HG02588 (cell line): Measurements from ENCODE around the gene DHODH.
"Not testable (repeated sequence)": the region's sequence is repeated elsewhere in the genome, so short reads cannot be mapped to it uniquely, and the experiment has no call there.

Source experiments
- ATAC-seq: cut with Tn5 transposase; IDR thresholded peaks from one replicate; pipeline ENCODE4 v1.9.1; 2021; ENCODE audit warnings: mild to moderate bottlenecking, moderate library complexity; ENCODE audit not compliant: unreplicated experiment

DHODH gene

DNA sequence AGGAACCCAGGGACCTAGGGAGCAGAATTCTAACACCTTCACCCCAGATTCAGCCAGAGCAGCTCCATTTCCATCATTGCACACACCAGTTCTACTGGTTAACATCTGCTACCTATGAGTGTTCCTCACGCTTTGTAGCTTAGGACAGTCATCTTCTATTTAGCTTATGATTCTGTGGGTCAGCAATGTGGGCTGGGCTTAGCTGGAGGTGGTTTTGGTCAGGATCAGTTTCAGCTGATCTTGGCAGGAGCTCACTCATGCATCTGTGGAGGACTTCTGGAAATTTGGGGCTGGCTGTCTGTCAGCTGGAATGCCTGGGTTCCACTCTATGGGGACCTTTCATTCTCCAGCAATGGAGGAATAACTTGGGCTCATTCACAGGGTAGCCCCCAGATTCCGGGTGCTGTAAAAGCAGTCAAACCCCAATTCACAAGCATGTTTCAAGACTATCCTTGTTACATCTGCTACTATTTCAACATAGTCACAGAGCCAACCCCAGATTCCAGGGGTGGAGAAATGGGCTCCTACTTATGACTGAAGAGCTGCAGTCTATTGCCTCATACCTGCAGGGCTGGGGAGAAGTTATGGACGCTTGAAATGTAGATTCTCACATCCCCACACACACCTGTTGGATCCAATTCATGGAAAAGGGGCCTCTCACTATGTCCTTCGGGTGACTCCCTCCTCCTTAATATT lies 42.4 kb downstream of the DHODH start:
- no peak for ATAC-seq

DNA sequence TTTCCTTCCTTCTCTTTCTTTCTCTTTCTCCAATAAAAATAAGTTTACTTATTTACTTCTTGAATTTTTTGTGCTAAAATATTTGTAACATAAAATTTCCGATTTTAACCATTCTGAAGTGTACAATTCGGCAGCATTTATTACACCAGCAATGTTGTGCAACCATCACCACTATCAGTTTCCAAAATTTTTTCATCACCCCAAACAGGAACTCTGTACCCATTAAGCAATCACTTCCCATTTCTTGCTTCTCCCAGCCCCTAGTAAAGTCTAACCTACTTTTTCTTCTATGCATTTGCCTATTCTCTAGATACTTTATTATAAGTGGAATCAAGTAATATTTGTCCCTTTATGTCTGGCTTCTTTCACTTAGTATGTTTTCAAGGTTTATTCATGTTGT lies 43.3 kb downstream of the DHODH start:
- no peak for ATAC-seq

DNA sequence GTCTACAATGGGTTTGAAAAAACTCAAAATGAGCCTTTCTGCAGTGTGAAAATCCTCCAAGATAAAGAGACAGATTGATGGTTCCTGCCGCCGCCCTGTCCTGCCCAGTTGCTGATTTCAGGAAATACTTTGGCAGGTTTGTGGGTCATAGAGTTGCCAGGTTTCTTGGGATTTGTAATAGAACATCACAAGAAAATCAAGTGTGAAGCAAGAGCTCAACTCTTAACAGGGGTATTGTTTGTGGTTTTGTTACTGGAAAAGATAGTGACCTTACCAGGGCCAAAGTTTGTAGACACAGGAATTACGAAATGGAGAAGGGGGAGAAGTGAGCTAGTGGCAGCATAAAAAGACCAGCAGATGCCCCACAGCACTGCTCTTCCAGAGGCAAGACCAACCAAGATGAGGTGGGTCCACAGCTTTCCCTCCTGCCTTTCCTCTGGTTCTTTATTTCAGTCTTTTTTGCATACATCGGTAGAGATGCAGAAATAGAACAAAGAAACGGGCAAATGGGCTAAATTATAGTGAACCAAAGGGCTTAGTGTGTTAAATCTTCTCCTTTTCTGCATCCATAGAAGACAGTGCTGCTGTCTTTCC lies 45.8 kb downstream of the DHODH start, which contains the start of gene HP:
Gene HP, plus strand, starts transcription at position 252 of the 594 bp plus-strand sequence. Its CDS starts 148 bp downstream, at position 400.
- ATAC-seq: not testable (repeated sequence)

DNA sequence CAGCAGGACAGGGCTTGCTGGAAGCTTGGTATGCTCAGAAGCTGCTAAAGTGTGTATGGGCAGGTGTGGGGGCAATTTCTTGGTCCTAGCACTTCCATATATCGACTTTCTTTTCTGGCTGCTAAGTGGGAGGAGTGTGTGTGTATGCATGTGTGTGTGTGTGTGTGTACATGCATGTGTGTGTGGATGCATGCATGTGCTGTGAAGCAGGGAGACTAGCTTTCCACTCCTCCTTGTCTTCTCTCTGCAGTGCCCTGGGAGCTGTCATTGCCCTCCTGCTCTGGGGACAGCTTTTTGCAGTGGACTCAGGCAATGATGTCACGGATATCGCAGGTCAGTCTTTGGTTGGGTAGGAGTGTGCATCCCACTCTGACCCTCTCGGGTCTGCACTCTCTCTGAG lies 47.4 kb downstream of the DHODH start:
- no peak for ATAC-seq

DNA sequence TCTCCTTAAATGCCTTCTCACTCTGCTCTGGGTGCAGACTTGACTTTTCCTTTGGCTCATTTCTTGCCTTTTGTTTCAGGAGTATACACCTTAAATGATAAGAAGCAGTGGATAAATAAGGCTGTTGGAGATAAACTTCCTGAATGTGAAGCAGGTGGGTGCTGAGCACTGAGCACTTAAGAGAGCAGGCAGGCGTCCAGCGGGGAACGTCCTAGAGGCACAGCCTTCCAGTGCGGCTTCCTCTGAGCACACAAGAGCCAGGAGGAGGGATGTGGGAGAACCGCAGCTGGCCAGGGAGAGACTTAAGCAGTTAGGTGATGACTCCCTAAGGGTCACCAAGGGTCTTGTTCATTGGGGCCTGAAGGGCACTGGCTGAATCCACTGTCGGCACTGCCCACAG lies 48.8 kb downstream of the DHODH start:
- not testable (repeated sequence) for ATAC-seq

DNA sequence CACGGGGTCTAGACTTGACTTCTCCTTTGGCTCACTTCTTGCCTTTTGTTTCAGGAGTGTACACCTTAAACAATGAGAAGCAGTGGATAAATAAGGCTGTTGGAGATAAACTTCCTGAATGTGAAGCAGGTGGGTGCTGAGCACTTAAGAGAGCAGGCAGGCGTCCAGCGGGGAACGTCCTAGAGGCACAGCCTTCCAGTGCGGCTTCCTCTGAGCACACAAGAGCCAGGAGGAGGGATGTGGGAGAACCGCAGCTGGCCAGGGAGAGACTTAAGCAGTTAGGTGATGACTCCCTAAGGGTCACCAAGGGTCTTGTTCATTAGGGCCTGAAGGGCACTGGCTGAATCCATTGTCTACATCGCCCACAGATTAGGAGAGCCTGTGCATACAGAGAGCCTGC lies 50.5 kb downstream of the DHODH start:
- not testable (repeated sequence) for ATAC-seq

DNA sequence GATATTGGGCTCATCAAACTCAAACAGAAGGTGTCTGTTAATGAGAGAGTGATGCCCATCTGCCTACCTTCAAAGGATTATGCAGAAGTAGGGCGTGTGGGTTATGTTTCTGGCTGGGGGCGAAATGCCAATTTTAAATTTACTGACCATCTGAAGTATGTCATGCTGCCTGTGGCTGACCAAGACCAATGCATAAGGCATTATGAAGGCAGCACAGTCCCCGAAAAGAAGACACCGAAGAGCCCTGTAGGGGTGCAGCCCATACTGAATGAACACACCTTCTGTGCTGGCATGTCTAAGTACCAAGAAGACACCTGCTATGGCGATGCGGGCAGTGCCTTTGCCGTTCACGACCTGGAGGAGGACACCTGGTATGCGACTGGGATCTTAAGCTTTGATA lies 51.9 kb downstream of the DHODH start:
- ATAC-seq: no peak

DNA sequence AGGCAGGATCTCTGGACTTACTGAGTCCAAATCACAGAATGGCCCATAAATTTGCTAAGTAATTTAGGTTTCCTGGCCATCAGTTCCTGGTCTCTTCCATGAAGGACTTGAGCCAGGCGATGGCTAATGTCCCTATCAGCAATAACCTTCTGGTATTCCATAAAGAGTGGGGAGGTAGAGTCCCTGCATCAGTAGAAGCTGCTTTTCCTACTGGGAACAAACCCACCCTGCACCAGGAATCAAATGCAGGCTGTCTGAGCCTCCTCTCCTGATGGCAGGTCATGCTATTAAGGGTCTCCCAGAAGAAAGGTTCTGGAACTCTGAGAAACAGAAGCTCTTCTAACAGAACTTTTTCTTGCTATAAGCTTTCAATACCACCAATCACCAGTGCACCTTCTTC lies 53.0 kb downstream of the DHODH start:
- ATAC-seq: no peak

DNA sequence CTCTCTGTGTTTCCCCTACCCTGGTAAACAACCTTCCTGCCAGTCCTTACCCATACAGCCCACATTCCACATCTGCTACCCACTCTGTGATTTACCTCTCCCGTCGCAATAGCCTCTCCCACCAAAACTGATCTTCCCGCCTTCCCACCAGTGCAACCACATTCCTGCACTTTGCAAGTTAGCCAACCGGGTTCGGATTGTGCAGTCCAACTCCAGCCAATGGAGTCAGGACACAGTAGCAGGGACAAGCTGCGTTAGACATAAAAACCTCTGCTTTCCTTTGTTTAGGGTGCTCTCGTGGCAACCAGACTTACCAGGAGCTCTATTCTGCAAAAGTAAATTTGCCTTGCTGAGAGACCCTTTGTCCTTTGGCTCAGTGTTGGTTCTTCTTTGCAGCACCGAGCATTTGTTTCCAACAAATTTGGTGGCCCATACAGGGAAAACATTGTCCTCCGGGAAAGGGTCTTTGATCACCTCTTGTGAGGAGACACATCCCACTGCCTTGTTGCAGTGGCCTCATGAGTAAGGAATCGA lies 55.9 kb downstream of the DHODH start:
- no peak for ATAC-seq

DNA sequence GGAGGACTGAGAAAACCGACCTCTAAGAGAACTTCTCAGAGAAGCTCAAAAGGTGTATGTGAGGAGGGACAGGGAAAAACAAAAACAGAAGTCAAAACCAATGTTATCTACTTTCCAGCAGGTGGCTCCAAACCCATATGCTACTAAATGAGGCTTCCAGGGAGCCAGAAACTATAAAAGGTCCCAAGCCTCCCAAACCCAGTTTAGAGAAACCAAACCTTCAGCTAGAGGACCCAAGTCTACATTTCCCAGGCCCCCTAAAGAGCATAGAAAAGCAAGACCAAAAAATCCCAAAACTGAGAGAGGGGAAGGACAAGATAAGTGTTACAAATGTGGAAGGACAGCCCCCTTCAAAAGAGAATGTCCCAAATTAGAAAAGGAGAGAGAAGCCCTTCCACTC lies 58.2 kb downstream of the DHODH start:
- ATAC-seq: no peak

DNA sequence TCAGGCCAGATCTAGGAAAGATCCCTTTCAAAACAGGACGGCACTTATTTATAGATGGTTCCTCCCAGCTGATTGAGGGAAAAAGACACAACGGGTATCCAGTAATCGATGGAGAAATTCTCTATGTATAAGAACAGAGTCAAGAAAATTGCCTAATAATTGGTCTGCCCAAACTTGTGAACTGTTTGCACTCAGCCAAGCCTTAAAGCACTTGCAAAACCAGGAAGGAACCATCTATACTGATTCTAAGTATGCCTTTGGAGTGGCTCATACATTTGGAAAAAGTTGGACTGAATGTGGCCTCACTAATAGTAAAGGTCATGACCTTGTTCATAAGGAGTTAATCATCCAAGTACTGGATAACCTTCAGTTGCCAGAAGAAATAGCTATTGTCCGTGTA lies 60.4 kb downstream of the DHODH start:
- no peak for ATAC-seq

DNA sequence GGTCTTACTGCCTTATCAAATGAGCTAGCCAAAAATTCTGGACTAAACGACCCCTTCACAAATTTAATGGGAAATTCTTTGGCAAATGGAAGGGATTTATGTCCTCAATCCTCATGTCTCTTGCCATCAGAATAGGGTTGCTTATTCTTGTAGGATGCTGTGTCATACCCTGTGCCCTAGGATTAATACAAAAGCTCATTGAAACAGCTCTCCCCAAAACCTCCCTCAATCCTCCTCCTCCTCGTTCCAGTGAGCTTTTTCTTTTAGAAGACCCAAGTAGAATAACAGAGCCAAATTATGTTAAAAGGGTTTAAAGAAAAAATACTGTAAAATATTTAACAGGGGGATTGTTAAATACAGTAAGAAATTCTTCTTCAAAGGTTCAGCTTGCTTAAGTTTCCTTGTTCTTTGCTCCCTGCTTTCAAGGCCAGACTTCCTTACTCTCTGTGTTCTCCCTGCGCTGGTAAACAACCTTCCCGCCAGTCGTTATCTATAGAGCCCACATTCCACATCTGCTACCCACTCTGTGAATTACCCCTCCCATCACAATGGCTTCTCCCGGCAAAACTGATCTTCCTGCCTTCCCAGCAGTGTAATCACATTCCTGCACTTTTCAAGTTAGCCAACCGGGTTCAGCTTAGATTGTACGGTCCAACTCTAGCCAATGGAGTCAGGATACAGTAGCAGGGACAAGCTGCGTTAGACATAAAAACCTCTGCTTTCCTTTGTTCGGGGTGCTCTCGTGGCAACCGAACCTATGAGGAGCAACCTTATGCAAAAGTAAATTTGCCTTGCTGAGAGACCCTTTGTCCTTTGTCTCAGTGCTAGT lies 64.2 kb downstream of the DHODH start:
- no peak for ATAC-seq

DNA sequence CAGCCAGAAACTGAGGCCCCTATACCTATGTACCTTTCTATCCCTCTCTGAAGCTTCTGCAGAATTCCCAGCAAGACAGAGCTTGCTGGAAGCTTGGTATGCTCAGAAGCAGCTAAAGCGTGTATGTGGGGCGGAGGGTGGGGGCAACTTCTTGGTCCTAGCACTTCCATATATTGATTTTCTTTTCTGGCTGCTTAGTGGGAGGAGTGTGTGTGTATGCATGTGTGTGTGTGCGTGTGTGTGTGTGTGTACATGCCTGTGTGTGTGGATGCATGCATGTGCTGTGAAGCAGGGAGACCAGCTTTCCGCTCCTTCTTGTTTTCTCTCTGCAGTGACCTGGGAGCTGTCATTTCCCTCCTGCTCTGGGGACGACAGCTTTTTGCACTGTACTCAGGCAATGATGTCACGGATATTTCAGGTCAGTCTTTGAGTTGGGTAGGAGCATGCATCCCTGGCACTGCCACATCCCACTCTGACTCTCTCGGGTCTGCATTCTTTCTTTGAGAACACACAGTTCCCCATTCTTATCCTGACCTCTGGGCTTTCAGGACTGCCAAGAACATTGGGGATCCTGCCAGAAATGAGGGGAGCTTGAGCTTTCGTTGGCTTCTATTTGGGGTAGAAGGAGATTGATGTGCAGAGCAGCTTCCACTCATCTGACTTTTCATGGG lies 65.2 kb downstream of the DHODH start:
- ATAC-seq: no peak

DNA sequence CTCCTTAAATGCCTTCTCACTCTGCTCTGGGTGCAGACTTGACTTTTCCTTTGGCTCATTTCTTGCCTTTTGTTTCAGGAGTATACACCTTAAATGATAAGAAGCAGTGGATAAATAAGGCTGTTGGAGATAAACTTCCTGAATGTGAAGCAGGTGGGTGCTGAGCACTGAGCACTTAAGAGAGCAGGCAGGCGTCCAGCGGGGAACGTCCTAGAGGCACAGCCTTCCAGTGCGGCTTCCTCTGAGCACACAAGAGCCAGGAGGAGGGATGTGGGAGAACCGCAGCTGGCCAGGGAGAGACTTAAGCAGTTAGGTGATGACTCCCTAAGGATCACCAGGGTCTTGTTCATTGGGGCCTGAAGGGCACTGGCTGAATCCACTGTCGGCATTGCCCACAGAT lies 66.5 kb downstream of the DHODH start:
- ATAC-seq: not testable (repeated sequence)
